Activated CD8-positive, alpha-beta memory T cell treated with anti-CD3 and anti-CD28 coated beads, Interleukin-2, amount 50 U/mL, for 48 hours (primary cell): ENCODE results near the gene LTBP1.
"Not testable (repeated sequence)": the region's sequence is repeated elsewhere in the genome, so short reads cannot be mapped to it uniquely, and the experiment has no call there.

Experiments used
- DNase-seq: peaks from one replicate; pipeline ENCODE4 v3.0.0-alpha.2; 2020

The LTBP1 gene

GRCh38 chr2:32965523-32966171, 18.9 kb downstream of the LTBP1 start:
- DNase-seq: no peak

GRCh38 chr2:32969444-32970162, 22.9 kb downstream of the LTBP1 start:
- no peak for DNase-seq

DNA sequence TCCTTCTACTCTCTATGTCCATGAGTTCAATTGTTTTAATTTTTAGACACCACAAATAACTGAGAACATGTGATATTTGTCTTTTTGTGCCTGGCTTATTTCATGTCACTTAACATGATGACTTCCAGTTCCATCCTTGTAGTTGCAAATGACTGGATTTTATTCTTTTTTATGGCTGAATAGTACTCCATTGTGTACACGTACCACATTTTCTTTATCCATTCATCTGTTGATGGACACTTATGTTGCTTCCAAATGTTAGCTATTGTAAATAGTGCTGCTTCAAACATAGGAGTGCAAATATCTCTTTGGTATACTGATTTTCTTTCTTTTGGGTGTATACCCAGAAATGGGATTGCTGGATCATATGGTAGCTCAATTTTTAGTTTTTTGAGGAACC, 27.0 kb downstream of the LTBP1 start:
- not testable (repeated sequence) for DNase-seq

DNA sequence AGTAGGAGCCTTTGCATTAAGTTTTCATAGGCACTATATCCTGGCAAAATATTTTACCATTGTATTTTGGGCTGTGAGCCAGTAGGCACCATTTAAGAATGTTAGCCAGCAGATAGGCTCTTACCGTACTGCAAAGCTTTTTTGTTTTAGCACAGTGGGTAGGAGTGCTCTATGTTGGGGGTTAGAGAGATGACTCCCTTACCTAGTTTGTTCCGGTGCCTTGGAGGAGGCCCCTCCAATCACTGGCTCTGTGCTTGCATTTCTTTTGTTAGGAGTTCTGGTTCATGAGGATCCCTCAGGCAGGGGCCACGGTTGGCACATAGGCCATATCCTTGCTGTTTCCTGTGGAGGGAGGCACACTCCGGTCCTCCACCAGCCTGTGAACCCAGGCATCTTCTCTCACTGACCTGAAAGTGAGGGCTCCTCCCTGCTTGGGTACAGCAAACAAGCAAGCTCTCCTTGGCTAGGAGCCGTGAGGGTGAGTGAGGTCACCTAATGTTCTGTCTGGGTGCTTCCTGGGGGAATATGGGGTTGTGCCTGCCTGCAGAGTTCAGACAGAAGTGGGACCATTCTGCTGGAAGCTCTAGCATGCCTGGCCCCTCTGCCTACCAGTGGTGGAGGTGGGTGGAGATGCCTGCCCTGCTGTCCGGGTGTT, 29.8 kb downstream of the LTBP1 start:
- no peak for DNase-seq

- no peak for DNase-seq
These were observed 30.5 kb downstream of the LTBP1 start for GRCh38 chr2:32977228-32977758.

DNA sequence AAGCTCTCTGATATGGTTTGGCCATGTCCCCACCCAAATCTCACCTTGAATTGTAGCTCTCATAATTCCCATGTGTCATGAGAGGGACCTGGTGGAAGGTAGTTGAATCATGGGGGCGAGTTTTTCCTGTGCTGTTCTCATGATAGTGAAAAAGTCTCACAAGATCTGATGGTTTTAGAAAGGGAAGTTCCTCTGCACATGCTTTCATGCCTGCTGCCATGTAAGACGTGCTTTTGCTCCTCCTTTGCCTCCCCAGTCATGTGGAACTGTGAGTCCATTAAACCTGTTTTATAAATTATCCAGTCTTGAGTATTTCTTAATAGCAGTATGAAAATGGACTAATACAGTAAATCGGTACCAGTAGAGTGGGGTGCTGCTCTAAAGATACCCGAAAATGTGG, 34.9 kb downstream of the LTBP1 start:
- no peak for DNase-seq

- DNase-seq: not testable (repeated sequence)
These were observed 36.6 kb downstream of the LTBP1 start for GRCh38 chr2:32983193-32983924.

DNA sequence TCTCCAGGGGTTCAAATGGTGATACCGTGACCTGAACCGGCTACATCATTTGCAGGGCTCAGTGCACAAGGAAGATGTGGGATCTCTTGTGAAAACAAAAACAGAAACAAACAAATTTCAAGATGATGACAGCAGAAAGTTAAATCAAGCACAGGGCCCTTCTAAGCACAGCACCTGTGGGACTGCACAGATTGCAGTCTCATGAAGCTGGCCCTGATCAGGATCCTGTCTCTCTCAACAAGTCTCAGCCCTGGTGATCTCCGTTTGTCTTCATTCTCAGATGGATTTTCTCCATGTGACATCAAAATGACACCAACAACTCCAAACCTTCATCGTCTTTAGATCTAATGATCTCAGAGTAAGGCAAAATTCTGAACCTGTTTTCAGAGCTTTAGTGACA, 39.7 kb downstream of the LTBP1 start:
- no peak for DNase-seq

- no peak for DNase-seq
These were observed 41.8 kb downstream of the LTBP1 start for GRCh38 chr2:32988525-32988924.

- DNase-seq: no peak
These were observed 43.8 kb downstream of the LTBP1 start for GRCh38 chr2:32990556-32990955.

DNA sequence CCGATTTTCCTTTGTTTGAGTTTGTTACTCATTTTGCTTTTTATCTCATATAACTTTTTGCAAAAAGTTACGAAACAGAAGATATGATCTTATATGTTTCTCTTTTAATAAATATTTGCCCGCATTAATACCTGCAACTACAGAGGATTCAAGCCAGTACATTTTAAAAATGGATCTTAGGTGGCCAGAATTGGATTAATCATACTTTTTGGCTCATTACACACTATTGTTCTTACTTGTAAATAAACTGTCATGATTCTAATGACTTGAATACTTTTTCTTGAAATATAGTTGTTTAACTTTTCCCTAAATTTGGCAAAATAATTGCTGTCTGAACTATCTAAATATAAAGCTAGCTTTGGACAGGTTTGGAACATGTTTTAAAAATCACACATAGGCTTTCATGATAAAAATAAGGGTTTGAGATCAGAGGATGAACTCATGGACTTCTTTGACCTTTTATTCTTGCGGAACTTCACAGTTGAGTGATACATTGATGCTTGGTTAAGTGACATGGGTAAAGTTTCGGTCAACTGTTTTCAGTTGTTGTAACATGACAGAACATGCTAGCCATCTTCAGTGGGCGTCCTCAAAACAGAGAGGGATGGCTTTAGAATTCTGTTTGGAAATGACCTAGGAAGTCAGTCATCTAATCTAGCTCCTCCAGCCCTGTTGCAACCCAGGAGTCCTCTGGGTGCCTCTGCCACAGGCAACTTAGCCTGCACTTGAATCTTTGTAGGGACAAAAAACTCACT, 44.5 kb downstream of the LTBP1 start:
- no peak for DNase-seq

GRCh38 chr2:32993005-32993539, 46.3 kb downstream of the LTBP1 start:
- no peak for DNase-seq

DNA sequence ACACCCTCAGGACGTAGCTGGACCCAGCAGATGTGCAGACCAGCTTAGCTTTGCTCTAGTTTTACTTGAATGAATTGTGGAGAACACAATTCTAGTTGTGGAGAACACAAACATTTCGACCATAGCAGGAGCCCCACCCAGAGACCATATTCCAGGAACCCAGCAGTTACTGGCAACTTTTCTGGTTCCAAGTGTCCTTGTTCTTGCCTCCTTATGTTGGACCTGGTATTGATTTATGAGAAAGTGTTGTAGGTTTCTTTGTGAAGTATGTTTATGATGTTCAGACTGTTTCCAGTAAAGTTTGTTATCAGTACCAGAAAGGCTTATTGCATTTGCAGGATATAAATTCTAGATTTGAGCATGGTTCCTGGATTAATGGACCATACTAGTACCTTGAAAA, 51.0 kb downstream of the LTBP1 start:
- DNase-seq: no peak

DNA sequence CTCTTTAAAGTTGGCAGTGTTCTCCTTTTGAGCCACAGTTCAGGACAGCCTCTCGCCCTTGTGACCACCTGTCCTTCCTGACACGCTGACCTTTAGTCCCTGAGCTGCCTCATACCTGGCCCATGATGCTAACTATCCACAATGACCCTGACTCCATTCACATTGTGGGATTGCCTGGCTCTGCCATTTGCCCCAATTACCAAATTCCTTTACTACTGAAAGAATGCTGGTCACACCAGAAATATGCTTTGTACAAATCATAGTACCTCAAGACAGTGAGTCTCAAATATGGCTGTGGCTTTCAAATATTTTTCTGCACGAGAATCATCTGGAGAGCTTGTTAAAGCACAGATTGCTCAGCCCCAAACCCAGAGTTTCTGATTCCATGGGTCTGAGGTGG, 54.2 kb downstream of the LTBP1 start:
- DNase-seq: no peak

DNA sequence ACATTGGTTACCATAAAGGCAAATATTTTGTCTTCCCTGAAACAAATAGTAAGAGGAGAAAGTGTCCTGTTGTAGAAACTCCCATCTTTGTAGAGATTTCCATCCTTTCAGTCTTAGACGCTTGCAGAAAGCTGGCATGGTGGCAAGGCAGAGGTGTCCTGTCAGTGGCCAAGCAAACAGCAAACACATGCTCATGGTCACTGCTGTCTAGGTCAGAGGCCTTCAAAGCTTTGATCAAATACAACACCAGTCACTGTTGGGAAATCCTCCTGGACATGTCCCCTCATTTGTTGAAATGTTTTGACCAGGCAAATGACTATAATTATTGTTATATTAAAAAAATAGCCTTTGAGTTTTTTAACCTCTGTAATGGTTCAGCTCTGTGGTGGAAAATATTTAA, 55.1 kb downstream of the LTBP1 start:
- no peak for DNase-seq

DNA sequence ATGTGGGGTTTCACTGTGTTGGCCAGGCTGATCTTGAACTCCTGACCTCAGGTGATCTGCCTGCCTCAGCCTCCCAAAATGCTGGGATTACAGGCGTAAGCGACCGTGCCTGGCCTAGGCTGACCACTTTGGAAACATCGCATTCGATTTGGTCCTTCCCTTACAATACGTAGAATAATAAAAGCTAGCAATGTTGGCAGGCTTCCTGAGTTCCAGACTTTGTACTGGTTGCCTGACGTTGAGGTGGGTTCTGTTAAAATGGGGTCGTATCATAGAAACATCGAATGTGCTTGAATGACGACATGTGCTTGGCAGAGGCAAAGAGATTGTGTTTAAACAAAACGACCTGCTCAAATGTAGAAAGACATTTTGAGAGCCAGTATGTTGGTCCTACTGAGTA, 56.1 kb downstream of the LTBP1 start:
- DNase-seq: no peak

DNA sequence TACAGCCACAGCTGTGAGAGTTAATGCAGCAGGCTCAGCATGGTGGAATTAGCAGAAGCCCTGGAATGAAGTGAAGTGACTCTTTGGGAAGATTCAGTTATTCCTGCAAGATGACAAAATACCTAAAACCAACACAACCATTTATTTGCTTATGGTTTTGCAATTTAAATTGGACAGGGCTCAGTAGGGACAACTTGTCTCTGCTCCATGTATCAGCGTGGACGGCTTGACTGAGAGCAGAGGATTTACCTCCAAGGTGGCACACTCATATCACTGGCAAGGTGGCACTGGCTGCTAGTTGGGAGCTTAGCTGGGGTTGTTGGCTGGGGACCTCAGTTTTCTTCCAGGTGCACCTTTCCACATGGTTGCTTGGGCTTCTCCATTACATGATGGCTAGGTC, 58.3 kb downstream of the LTBP1 start:
- DNase-seq: no peak

- DNase-seq: no peak
These were observed 62.0 kb downstream of the LTBP1 start for GRCh38 chr2:33008716-33009115.

GRCh38 chr2:33009249-33009648, 62.5 kb downstream of the LTBP1 start:
- no peak for DNase-seq

DNA sequence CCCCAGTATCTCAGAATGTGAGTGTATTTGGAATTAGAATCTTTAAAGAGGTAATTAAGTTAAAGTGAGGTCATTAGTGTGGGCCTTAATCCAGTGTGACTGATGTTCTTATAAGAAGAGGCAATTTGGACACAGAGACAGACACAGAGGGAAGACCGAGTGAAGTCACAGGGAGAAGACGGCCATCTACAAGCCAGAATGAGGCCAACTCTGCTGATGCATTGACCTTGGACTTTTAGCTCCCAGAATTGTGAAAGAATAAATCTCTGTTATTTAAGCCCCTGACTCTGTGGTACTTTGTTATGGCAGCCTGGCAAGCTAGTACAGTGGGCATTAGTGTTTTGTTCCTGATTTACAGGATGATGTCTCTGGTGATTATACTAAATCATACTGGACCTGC, 64.6 kb downstream of the LTBP1 start:
- DNase-seq: no peak

DNA sequence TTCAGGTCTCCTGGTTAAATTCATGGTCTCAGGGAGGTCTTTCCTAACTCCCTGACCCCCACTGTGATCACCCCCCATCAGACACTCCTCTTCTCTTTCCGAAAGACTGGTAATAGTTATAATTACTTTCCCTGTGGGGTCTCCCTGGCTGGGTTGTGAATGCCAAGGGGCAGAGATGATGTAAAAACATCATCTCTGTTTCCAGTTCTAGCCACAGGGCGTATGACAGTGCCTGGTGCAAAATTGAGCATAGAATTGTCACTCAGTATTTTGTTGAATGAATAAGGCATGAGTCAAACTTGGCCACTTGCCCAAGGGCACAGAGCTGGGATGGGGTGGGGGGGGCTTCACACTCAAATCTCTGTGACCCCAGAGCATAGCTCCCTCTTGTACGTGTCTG, 65.2 kb downstream of the LTBP1 start:
- DNase-seq: no peak

DNA sequence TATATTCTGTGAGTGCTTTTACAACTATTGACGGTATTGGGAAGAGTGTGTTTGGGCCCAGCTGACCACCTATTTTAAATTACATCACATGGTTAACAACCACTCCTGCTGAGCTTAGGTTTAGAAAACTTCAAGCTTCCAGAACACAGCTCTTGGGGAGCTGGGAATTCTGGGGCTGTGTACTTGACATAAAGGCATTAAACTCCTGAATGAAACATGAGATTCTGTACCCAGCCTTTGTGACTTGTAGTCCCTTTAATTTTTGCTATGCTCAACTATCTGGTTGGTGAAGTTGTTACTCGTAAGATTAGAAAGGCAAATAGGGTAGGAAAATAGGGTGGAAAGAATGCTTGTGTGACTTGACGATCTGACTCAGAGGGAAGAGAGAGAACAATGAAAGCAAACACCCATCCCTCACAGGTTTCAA, 66.9 kb downstream of the LTBP1 start:
- DNase-seq: no peak
